HAP-1 (cell line): Measurements from ENCODE around the gene STRN4.
"Not testable (repeated sequence)": the region's sequence is repeated elsewhere in the genome, so short reads cannot be mapped to it uniquely, and the experiment has no call there.

Experiments
- DNase-seq, 2 experiments: peaks; one replicate each; pipeline ENCODE4 v3.0.0-alpha.2; 2016 to 2020; ENCODE audit warnings: low spot score in 2 of 2
- H3K27me3 ChIP-seq: fragments of 250-450 bp; sonication (Bioruptor Pico); 2 replicates; pipeline ENCODE4 v1.5.1; 2020; ENCODE audit warnings: low read depth, mild to moderate bottlenecking, moderate library complexity
- H3K36me3 ChIP-seq: fragments of 250-450 bp; sonication (Bioruptor Pico); replicated peaks from 2 replicates; pipeline ENCODE4 v1.5.1; 2020; ENCODE audit warnings: mild to moderate bottlenecking
- H3K4me1 ChIP-seq: fragments of 250-450 bp; sonication (Bioruptor Pico); 2 replicates; pipeline ENCODE4 v1.5.1; 2020; ENCODE audit warnings: mild to moderate bottlenecking
- H3K4me3 ChIP-seq: fragments of 250-450 bp; sonication (Bioruptor Pico); 2 replicates; pipeline ENCODE4 v1.5.1; 2020; ENCODE audit warnings: mild to moderate bottlenecking, moderate library complexity
- H3K9me3 ChIP-seq: fragments of 250-450 bp; sonication (Bioruptor Pico); 2 replicates; pipeline ENCODE4 v1.5.1; 2020; ENCODE audit warnings: mild to moderate bottlenecking, moderate library complexity
- in situ Hi-C: fragments of 300-500 bp; cut with MboI; formaldehyde crosslinking; loops from 3 replicates; pipeline ENCODE4 v1.14.3; 2020; ENCODE audit warnings: low sequenced_read_pairs, inconsistent platforms, mixed read lengths

Gene STRN4

DNA sequence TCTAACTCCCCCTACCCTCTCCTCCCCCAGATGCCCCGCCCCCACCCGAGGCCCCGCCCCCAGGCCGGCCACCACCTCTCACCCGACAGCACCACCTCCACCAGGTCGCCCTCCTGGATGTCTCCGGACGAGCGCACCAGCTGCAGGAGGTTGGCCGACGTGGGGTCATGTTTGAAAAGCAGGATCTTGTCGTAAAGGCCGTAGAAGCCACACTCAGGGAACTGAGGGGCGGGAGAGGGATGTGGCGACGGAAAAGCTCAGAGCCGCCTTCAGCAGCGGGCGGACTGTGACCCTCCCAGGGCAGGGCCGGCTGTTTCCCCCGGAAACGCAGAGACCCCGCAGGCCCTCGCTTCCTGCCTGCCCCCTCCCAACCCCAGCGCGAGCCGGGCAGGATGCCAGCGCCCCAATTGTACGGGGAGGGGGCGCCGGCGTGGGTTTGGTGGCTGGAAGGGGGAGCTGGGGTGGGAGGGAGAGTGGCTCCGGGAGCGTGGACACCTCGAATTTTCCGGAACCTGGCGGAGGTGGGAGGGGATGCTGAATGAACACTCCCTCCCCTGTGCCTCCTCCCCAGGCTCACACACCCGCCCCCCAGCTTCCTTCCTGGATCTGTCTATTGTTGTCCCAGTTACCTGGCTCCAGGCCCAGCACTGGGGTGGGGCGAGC, 32.3 kb downstream of the STRN4 start:
- Histone ChIP-seq H3K4me1 (peaks cover 8% of the 10 kb centered on the region), H3K36me3 (peaks cover 13% of the 10 kb centered on the region; the same call in 1 of the 2 replicates), H3K9me3 (no peaks in the 10 kb centered on the region), H3K4me3 (peak overlapping the region; percentile 87), H3K27me3 (no peaks in the 10 kb centered on the region)
- DNase-seq: peak in 1 of 2 experiments; percentile 78
- in situ Hi-C loops: no loop called here

DNA sequence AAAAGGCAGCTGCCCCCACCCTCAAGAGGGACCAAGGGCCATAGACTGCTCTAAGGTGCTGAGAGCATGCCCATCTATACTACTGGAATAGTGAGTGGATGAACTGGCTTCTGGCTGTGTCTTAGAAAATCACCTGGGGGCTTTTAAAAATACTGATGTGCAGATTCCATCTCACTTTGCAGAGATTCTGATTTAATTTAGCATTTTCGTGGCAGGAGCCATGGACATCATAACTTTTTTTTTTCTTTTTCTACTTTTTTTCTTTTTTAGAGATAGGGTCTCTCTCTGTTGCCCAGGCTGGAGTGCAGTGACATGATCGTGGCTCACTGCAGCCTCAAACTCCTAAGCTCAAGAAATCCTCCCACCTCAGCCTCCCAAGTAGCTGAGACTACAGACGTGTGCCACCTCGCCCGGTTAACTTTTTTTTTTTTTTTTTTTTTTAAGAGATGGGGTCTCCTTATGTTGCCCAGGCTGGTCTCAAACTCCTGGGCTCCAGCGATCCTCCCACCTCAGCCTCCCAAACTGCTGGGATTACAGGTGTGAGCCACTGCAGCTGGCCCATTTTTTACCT, 33.4 kb downstream of the STRN4 start:
- in situ Hi-C loops, H3K36me3 ChIP-seq, H3K27me3 ChIP-seq, DNase-seq, H3K4me3 ChIP-seq, H3K4me1 ChIP-seq, H3K9me3 ChIP-seq: not testable (repeated sequence)

DNA sequence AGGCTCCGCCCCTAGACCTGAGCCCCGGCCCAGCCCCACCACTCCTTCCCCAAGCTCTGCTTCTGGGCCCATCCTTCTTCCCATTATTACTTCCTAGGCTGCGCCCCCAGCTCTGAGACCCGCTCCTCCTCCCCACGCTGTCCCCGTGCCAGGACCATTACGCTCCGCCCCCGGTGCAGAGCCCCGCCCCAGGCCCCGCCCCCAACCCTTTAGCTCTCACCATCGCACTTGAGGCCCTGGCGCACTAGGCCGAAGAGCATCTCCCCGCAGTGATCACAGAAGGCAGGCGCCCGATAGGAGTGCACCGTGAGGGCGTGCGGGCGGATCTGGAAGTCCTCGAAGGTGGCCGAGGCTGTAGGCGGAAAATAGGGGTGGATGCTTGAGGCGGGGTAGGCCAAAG, 35.6 kb downstream of the STRN4 start:
- Histone ChIP-seq H3K4me3 (no peak overlapping the region), H3K4me1 (peaks cover 8% of the 10 kb centered on the region), H3K27me3 (no peaks in the 10 kb centered on the region), H3K36me3 (peaks cover 14% of the 10 kb centered on the region), H3K9me3 (no peaks in the 10 kb centered on the region)
- in situ Hi-C loops: no loop called here
- DNase-seq: peak in 1 of 2 experiments; percentile 41

DNA sequence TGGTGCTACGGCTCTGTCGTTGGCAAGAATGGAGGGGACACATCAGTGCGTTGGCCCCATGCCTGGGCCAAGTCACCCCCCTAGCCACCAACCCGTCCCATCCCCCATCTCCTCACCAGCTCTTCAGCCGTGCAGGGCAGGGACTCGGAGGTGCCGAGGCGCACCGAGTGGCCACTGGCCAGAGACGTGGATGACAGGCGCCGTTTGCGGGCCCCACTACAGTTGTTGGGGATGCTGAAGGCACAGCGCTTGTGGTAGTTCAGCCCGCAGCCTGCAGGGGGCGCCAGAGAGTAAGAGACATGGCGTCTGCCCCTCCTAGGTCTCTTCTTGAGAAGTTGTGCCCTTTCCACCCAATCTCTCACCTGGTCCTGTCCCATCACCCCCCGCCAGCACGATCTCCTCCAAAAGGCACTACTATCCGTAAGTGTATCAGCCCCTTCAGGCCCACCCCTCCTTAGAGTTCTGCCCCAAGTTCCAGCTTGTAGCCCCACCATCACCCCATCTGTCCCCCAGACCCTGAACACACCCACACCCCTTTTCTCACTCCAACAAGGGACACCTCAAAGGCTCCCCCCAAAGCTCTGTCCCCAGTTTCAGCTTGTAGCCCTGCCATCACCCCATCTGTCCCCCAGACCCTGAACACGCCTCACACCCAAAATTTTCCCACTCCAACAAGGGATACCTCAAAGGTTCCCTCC, 41.7 kb downstream of the STRN4 start:
- DNase-seq: peak; percentile 36 to 91
- H3K27me3 ChIP-seq: no peaks in the 10 kb centered on the region
- no peak overlapping the region for H3K4me3 ChIP-seq
- H3K4me1 ChIP-seq: no peaks in the 10 kb centered on the region
- in situ Hi-C loops: no loop called here
- H3K9me3 ChIP-seq: no peaks in the 10 kb centered on the region
- peaks cover 50% of the 10 kb centered on the region for H3K36me3 ChIP-seq

DNA sequence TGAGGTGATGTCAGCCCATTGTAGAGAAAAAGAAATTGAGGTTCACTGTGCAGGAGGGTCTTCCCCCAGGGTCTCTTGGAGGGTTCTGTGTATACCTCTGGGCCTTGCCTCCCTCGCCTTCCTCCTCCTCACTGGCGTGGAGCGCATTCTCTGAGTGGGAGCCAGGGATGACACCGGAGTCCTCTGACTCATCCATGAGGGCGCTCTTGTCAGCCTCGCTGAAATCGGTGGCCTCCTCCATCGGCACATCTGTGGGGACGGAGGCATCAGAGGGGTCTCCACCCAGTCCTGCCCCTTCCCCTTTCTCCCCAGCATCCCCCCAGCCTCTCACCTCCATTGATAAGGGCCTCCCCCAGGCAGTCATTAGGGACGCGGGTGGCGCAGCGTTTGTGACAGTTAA, 45.5 kb downstream of the STRN4 start:
- H3K4me3 ChIP-seq: no peak overlapping the region
- no peaks in the 10 kb centered on the region for H3K4me1 ChIP-seq
- in situ Hi-C loops: no loop called here
- peaks cover 71% of the 10 kb centered on the region for H3K36me3 ChIP-seq
- H3K27me3 ChIP-seq: no peaks in the 10 kb centered on the region
- DNase-seq: no peak
- no peaks in the 10 kb centered on the region for H3K9me3 ChIP-seq

DNA sequence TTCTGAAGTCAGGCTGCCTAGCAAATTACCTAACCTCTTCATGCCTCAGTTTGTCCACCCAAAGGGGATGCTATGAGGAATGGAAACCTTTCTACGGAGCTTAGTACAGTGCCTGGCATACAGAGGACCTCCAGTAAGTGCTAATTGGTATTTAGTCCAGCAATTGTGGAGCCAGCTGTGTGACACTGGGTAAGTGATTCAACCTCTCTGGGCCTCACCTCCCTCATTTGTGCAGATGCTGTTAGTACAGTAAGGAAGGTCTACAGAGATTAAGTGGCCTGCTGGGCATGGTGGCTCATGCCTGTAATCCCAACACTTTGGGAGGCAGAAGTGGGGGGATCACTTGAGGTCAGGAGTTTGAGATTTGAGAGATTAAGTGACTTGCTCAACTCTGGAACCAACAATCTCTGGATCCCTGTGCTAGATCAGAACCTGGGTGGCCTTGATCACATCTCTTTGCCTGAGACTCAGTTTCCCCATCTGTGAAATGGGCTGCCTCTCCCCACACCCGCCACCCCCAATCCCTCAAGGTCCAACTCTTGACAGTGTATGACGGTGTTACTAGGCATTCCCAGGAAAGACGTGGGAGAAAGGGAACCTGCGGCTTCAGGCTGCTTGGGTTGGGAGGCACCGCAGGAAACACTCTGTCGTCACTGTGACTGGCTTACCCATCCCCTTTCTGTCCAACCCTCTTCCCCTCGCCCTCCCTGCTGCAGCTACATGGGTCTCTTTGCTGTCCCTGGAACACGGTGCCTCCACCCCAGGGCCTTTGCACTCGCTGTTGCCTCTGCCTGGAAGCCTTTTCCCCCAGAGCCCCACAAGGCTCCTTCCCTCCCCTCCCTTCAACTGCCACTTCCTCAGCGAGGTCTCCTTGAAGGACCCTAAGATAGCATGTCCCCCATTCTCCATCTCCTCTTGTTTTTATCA, 47.6 kb downstream of the STRN4 start:
- Histone ChIP-seq H3K4me1 (no peaks in the 10 kb centered on the region), H3K27me3 (no peaks in the 10 kb centered on the region), H3K36me3 (peaks cover 78% of the 10 kb centered on the region), H3K9me3 (no peaks in the 10 kb centered on the region), H3K4me3 (no peak overlapping the region)
- in situ Hi-C loops: no loop called here
- DNase-seq: no peak

DNA sequence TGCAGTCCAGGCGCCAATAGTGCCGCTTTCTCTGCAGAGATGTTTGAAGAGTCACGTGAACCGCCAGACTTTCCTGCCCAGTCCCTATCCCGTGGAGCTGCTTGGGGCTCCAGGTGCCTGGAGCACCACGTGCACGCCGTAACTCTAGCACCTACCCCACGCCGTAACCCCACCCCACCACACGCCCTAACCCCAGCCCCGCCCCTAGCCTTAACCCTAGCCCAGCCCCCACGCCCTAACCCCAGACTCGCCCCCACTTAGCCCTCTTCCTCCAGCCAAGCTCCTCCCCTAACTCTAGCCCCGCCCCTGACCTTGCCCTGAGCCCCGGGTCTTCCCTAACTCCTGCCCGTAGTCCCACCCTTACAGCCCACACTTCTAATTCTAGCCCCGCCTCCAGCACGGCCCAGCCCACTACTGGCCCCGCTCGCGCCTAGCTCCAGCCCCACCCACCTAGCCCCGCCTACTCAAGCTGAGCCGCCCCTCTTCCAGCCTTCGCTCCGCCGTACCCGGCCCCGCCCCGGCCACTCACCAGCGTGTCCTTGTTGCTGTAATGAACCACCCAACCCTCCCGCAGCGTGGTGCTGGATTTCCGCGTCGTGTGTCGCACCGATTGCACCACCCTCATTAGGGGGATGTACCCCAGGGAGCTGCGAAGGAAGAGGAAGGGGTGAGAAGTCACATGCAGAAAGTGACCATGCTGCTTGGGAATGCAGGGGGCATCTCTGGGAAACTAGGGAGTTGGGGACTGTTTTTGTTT, 48.9 kb downstream of the STRN4 start:
- H3K36me3 ChIP-seq: peaks cover 77% of the 10 kb centered on the region
- H3K9me3 ChIP-seq: no peaks in the 10 kb centered on the region
- no peak overlapping the region for H3K4me3 ChIP-seq
- in situ Hi-C loops: no loop called here
- H3K27me3 ChIP-seq: no peaks in the 10 kb centered on the region
- DNase-seq: peak in 1 of 2 experiments; percentile 86
- H3K4me1 ChIP-seq: no peaks in the 10 kb centered on the region

DNA sequence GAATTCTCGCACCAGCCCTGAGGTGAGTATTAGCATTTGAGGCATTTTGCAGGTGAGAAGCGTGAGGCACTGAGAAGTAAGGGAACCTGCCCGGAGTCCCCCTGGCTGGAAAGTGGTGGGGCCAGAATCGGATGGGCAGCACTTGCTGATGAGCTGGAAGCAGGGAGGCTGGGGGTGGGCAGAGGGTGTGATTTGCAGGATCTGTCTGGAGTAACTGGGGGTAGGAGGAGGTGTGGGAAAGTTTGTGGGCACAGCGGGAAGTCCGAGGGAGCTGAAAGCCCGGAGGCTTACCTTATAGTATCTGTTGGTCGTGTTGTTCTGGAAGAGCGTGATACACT, 49.4 kb downstream of the STRN4 start:
- Histone ChIP-seq H3K9me3 (no peaks in the 10 kb centered on the region), H3K36me3 (peaks cover 79% of the 10 kb centered on the region), H3K4me3 (no peak overlapping the region), H3K4me1 (no peaks in the 10 kb centered on the region), H3K27me3 (no peaks in the 10 kb centered on the region)
- DNase-seq: no peak
- in situ Hi-C loops: no loop called here

DNA sequence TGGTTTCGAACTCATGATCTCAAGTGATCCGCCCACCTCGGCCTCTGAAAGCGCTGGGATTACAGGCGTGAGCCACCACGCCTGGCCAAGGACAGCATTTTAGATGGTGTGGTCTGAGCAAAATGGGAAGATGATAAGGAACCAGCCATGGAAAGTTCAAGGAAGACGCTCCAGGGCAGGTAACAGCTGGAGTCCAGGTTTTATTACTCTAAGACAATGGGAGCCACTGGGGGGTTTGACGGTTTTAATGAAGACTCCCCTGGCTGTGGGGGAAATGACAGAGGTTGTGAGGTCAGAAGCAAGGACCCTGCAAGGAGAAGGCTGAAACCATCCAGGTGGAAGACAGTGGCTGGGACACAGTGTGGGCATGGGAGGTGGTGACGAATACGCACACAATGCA, 50.2 kb downstream of the STRN4 start:
- in situ Hi-C loops: no loop called here
- H3K36me3 ChIP-seq: peaks cover 84% of the 10 kb centered on the region
- no peak for DNase-seq
- no peaks in the 10 kb centered on the region for H3K9me3 ChIP-seq
- no peak overlapping the region for H3K4me3 ChIP-seq
- H3K4me1 ChIP-seq: no peaks in the 10 kb centered on the region
- no peaks in the 10 kb centered on the region for H3K27me3 ChIP-seq

DNA sequence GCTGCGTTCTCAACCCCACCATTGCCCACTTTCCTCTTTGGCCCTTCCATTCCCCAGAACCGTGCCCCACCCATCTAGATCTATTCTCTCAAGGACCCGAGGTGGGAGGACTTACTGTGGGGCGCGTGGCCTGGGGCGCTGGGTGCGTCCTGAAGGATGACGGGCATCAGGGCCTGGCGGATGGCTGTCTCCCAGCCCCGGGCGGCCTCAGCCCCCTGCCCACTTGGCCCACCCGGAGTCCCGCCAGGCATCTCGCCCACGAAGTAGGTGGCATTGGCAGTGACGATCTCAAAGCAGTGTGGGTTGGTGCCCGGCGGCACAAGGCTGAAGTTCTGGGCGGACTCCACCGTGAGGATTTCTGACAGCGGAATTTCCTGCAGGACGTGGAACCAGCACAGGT, 52.5 kb downstream of the STRN4 start:
- peaks cover 81% of the 10 kb centered on the region for H3K36me3 ChIP-seq

DNA sequence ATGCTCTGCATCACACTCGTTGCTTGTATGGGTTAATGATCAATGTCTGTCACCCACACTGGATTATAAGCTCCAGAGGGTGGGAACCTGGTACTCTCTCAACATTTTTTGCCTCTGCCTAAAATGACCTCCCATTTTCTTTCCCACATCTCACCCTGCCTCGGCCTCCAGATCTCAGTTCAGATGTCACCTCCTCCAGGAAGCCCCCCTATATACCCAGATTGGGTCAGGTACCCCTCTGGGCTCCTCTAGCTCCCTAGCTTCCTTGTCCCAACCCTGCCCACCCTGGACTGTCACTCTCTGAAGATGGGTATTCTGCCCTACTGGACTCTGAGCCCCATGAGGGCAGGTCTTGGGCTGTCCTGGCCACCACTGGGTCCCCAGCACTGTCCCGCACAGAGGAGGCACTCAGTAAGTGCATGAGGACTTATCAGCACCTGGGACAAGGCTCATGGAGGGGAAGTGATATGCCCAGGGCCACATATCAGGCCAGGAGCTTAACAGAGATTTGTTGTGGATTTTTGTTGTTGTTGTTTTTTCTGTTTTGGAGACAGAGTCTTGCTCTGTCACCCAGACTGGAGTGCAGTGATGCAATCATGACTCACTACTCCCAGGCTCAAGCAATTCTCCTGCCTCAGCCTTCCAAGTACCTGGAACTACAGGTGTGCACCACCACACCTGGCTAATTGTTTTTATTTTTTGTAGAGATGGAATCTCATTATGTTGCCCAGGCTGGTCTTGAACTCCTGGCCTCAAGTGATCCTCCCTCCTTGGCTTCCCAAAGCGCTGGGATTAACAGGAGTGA, 53.1 kb downstream of the STRN4 start:
- no peaks in the 10 kb centered on the region for H3K9me3 ChIP-seq
- H3K27me3 ChIP-seq: no peaks in the 10 kb centered on the region
- H3K36me3 ChIP-seq: peaks cover 79% of the 10 kb centered on the region
- no peak overlapping the region for H3K4me3 ChIP-seq
- no peaks in the 10 kb centered on the region for H3K4me1 ChIP-seq
- no peak for DNase-seq
- in situ Hi-C loops: no loop called here

More for the DNA sequence above, 52.5 kb downstream of the STRN4 start:
- no peak for DNase-seq
- Histone ChIP-seq H3K4me3 (no peak overlapping the region), H3K27me3 (no peaks in the 10 kb centered on the region), H3K9me3 (no peaks in the 10 kb centered on the region), H3K4me1 (no peaks in the 10 kb centered on the region)
- in situ Hi-C loops: no loop called here

DNA sequence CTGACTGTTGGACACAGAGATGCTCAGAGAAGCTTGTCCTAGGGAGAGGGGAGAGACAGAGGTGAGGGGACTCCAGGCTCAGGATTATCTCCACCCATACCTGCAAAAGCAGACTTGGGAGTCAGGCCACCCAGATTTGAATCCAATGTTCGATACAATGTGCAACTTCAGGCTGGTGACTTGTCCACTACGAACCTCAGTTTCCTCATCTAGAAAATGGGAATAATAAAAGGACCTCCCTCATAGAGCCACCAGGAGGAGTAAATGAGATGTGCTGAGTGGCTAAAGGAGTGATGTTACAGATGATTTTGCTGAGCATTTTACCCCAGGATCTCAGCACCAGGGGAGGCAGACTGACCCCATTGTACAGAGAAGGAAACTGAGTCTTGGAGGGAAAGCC, 54.3 kb downstream of the STRN4 start:
- no peak overlapping the region for H3K4me3 ChIP-seq
- no peaks in the 10 kb centered on the region for H3K9me3 ChIP-seq
- no peaks in the 10 kb centered on the region for H3K4me1 ChIP-seq
- no peaks in the 10 kb centered on the region for H3K27me3 ChIP-seq
- DNase-seq: no peak
- in situ Hi-C loops: no loop called here
- H3K36me3 ChIP-seq: peaks cover 86% of the 10 kb centered on the region
